Measurements from ENCODE around the gene EXOC4.
A peak's percentile ranks its signal among the peaks of the same experiment; 100 is the strongest.

EXOC4 gene

DNA sequence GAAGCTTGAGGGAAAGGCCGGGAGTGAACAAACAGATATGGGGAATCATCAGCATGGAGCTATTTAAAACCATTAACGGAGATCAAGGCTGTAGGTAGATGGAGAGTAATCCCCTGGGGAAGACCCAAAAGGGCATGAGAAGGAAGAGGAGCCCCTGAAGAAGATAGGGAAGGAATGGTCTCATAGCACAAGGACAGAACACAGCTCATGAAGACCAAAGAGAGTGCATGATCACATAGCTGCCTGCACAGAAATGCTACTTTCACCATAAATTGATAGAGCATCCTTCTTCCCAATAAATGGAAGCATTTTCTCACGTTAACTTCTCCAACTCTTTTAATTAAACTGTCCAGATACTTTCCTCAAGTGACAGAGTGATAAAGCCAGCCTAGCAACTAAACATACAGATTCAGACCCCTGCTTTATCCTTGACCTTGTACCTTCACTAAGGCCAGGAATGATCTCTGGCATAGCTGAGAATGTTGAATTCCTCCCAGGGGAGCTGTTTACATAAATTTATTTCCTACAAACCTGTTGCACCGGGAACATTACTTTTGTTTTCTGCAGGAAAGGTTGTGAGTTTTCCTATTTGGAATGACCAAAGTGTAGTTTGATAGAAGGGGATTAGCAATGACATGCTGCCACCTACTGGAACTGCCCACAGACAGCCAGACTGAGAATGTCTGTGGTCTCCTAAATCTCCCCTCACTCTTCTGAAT, 763.5 kb downstream of the EXOC4 start:
- DNase-seq, result peak; percentile 37

DNA sequence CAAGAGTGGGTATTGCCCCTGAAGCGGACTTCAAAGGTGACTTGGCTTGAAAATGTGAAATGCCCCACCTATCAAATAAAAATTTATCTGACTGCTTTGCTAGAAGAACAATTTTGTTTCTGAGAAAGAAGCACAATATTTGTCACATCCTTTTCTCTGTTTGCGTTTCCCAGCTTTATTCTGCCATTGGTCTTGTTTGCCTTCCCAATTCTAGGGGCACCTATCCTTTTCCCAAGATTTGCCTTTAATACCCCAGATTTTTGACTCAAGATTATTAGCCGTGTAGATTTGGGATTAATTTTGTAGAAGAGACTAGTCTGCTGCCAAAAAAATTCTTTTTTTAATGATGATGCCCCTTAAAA, 764.0 kb downstream of the EXOC4 start:
- no peak for DNase-seq

DNA sequence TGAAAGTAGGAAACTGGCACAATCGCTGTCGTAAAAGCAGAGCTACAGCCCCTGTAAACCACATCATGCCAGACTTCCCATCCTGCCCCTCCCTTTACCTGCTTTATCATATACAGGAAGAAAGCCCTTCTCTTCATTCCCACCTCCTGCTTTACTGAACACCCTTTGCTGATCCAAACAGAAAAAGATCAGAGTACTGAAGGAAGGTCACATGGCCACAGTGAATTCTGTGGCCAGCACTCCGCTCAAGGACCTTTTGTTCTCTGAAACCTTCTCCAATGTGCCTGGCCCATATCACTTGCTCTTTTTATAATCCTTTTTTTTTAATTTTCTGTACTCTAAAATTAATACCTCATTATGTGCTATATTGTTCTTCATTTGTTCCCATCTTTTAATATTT, 765.4 kb downstream of the EXOC4 start:
- DNase-seq, result no peak

DNA sequence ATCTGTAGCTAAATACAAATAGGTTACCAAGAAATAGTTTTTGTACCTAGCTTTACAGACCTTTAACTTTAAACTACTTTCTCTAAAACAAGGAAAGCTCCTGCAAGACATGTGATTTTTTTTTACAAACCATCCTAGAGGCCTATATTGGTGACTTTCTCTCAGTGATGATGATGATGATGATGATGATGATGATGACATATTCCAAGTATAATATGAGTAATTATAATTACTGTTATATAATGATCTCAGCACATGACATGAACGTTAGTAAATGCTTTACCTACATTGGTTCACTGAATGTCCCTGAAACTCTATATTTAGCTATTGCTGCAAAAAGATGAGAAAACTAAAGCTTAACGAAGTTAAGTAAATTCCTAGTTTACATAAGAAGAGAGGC, 766.4 kb downstream of the EXOC4 start:
- DNase-seq, result no peak

DNA sequence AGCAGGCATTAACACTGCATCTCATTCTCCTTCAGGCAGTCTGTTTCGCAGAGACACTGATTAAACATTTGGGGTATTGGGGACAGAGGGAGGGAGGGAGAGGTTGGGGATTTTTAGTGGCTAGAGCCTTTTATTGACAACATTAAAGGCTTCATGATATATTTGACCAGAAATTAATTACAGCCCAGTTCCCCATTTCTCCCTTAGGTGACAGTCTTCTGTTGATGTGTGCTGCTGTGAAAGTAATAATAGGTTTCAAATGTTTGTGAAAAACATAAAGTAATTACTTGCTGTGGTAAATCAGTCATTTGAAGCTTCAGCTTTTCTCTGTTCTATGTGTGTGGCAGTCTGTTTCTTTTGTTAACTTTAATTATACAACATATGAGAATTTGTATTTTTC, 769.0 kb downstream of the EXOC4 start:
- DNase-seq, result no peak

DNA sequence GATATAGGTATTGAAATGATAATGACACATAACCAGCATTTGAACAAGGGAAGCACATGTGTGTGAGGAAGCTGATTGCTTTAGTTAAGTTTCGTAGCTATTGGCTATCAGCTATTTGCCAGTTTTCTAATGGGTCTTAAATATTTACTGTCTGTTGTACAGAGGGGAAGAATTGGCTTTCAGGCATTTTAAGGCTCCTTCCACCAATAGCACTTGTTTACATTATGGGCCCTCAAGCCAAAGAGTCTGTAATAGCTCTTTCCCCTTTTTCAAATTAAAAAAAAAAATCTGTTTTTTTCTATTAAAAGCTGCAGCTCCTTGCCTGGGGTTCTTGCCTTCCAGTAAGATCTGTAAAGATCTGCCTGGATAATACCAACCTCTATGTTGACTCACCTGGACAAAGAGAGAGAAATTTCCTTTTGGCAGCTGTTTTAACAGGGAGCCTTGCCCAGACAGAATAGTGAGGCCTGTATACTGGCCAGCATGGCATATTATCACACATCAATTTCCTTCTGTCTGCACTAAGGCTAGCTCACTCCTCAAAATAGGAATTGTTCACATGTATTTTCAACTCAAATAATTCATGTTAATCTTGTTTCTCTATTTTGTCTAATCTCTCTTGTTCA, 769.5 kb downstream of the EXOC4 start:
- DNase-seq, result no peak

DNA sequence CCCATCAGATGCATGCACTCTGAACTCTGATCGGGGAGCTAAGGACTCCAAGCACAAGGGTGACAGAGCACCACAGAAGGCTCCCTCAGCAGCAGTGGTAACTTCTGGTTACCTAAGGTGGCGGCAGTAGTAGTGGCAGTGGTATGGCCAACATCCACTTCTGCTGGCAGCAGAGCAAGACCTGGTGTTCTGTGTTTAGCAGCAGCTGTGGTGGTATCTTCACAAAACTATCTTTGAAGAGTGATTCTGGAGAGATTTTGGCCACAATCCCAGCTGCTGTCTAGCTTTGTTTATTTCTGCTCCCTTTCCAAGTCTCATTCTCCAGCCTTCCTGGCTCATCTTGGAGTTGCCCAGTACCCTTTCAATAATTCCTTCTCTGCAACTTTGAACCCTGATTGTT, 771.9 kb downstream of the EXOC4 start:
- DNase-seq, result no peak

DNA sequence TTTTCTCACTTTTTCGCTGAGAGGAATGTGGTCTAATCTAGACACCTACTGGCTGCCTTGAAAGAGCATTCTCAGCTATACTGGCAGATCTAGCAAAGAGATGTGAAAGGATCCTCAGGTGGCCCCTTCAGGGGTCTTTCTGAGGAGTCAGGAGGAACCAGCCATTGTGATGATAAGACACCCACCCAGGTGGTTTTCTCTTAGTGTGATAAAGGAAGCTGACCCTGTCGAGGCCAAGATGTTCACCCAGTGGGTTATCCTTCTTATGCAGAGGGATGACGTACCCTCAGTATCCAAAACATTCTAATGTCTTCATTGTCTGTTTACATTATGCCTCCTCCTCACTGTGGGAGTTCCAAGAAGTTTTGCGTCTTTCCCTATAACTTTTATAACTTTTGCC, 776.0 kb downstream of the EXOC4 start:
- no peak for DNase-seq

DNA sequence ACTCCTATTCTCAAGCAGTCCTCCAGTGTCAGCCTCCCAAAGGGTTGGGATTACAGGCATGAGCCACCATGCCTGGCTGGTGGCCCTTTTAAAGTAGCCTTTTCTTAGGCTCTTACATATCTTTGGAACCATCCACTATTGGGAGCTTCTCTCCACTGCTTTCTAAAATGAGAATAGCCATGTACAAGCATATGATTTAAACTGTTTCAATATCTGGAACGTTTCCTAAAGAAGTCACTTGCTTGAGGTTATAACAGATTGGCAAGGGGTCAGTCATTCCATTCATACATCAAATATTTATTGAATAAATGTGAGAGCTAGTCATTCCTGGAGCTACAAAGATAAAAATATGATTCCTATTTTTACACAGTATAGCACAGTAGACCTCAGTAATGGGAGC, 776.9 kb downstream of the EXOC4 start:
- DNase-seq, result no peak

DNA sequence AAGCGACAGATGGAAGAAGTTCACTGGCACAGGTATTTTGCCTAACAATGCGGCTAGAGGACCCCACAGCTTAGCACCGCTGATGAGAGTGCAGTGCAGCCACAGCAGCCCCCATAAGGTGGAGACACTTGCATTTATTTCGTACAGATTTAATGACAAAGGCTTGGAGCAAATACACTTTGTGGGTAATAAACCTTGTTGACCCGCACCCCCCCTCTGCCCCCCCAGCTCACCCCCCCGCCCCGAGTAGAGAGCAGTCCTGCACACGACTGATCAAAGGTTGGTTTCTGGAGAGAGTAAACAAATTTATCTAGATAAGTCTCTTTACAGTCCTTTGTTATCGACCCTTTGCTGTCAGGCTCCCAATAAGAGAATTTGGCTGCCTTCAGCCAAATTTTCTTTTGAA, 777.6 kb downstream of the EXOC4 start:
- no peak for DNase-seq

DNA sequence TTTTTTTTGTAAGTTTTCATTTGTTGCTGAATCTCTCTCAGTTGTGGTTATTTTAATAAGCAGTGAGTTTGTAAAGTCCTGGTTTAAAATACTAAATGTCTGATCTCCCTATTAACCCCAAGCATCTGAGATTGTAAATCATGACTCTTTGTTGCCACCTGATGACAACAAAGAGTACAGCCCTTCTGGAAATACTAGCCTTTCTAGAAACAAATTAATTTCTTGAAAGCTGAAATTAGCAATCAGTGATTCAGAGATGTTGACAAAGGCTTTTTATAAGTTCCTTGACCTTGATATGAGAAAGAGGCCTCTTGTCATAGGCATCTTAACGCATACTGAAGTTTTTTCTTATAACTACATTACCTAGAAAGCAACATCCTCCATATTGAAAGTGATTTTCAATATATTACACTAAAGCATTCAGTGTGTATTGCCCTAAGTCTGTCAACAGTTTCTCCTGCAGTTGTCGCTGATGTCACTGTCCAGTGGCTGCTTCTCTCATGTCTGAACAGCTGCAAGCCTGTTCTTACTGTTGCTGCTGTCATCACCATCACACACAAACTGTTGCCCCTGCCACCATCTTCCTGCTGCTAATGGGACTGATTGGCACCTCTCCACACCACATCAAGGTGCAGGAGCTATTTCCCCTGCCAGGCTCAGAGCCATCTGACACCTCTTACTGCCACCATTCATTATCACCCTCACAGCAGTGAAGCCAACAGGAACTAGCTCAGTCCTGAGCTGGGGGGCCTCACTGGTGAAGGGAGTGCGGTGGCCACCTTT, 779.1 kb downstream of the EXOC4 start:
- DNase-seq, result no peak

DNA sequence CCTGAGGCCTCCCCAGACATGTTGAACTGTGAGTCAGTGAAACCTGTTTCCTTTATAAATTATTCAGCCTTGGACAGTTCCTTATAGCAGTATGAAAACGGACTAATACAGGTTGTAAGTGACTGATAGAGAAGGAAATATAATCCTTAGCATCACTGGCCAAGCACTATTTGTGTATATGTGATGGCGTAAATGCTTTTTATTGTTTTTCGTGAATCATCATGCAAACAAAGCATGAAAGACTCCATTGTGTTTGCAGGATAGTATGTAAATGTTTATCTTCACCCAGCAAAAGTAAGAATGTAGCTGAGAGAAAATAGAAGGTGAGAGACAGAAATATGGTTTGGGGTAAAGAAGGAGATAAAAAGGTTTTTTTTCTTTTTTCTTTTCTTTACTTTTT, 781.8 kb downstream of the EXOC4 start:
- DNase-seq, result no peak

DNA sequence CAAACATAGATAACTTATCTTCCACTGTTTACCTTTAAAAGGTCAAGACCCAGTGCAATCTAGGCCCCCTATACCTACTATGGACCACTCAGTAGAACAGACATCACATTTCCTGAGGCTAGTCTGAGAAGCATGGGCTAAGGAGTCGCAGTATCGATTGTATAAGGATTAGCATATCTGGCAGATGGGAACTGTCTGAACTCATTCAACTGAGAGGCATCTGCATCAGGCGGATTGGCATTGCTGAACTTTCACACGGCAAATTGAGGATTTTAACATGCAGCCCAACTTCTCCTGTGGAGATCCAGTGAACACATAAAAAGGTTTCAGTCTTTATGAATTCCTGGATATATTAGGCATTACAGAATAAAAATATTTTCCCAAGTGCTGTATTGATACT, 785.1 kb downstream of the EXOC4 start:
- DNase-seq, result no peak

DNA sequence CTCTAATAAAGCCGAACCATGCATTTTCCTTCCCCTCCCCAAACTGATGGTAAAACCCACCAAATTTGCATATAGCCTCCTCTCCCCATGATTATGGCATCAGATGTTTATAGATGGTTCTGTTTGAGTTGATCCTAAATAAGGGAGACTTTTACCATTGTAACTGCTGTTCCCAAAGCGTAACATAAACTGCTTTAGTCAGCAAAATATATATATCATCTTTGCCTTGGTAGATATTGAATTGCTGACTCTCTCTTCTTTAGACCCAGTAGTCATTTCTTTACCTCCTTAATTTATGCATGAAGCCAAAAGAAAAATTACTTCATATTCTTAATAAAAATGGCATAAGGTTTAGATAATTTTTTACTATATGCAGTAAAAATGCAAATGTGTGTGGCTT, 788.1 kb downstream of the EXOC4 start:
- DNase-seq, result no peak

DNA sequence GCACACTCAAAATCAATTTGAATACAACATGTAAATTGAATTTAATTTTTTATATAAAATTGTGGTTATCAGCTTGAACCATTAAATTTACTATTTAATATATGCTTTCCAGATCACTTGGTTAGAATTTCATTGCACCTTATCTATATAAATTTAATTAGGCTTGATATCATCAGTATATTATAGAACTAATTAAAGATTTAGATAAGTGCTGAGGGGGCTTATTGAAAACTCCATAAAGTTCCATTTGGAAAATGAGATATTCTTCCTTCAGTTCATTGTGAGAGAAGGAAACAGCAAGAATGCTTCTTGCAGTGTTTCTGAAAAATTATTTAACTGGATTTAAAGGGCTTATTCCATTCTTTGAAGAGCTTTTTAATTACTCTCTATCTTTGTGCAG, 788.6 kb downstream of the EXOC4 start:
- DNase-seq, result no peak

DNA sequence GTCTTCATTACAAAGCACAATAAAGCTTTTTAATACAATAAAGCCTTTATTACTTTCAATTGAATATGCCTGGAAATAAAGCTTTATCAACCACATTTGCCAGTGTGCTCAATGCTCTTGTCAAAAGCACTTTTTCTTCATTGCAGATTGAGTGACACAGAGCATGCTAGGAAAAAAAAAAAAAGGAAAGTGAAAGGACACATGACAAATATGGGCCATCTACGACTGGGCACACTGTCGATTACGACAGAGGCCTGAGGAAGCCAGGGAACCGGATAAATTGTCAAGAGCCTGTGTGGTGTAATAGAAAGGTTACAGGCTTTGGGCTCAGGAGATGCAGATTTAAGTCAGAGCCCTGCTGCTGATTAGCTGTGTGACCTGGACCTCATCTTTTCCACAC, 789.4 kb downstream of the EXOC4 start:
- no peak for DNase-seq

DNA sequence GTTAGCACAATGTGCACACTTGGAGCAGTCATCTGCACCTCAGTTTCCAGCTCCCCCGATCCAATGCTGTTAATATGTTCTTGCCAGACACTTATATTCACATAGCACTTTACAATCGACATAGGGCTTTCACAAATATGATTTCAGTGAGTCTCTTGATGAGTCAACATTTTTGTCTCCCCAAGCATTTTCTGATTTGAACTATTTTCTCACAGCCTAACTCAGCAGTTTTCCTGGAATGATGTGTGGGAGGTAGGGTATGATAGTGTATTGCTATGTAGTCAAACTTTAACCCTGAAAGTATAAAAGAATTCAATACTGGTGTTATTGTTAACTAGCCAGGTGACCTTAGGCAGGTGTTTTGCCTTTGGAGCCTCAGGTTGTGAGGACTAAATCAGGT, 791.8 kb downstream of the EXOC4 start:
- DNase-seq, result no peak

DNA sequence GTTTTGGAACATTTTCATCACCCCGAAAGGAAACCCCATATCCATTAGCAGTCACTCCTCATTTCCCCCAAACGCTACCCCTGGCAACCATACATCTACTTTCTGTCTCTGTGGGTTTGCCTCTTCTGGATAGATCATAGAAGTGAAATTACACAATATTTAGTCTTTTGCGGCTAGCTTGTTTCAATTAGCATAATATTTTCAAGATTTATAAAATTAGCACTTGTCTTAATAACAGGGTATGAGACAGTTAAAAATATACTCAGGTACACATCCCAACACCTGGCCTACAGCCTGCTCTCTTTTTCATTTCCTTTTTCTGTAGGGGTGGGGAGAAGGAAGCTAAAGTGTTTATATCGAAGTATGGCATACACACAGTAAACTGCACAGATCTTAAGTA, 792.8 kb downstream of the EXOC4 start:
- no peak for DNase-seq

DNA sequence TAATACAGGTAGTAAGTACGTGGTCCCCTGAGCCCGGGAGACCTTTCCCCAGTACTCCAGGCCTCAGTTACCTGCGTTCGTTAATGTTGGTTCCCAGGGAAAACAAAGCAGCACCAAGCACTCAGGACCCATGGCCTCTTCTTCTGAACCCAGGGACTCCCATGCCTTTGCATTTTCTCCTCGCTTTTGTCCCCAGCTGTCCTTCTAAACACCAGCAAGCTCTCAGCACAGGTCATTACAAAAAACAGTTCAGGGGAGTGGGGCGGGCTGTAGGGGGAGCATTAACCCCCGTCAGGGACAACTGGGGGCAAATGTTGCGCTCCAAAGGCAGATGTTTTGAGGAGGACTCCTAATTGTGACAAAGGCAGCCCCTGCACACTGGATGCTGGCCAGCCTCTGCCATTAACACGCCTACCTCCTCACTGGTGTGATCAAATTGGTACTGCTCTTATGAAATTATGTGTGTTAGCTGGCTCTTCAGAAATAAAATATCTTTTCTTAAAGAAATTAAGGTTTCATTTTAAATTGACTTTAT, 793.8 kb downstream of the EXOC4 start:
- no peak for DNase-seq

DNA sequence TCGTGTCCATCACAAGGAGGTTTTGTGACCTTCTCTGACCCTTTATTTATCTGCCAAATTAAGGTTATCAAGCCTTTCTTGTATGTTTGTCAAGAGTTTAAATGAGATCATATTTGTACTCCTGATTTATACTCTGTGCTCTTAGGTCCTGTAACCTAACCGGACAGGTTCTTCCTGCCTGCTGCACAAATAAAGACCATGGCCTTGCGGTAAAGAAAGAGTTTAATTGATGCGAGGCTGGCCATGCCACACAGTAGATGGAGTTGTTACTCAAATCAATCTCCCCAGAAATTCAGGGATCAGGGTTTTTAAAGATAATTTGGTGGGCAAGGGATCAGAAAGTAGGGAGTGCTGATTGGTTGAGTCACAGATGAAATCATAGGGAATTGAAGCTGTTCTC, 794.8 kb downstream of the EXOC4 start:
- DNase-seq, result no peak

DNA sequence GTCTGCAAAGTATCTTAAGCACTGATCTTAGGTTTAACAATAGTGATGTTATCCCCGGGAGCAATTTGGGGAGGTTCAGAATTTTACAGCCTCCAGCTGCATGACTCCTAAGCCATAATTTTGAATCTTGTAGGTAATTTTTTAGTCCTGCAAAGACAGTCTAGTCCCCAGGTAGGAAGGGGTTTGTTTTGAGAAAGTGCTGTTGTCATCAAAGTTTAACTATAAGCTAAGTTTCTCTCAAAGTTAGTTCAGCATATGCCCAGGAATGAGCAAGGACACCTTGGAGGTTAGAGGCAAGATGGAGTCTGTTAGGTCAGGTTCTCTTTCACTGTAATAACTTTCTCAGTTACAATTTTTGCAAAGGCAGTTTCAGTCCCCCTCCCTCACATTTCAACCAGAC, 795.3 kb downstream of the EXOC4 start:
- no peak for DNase-seq

DNA sequence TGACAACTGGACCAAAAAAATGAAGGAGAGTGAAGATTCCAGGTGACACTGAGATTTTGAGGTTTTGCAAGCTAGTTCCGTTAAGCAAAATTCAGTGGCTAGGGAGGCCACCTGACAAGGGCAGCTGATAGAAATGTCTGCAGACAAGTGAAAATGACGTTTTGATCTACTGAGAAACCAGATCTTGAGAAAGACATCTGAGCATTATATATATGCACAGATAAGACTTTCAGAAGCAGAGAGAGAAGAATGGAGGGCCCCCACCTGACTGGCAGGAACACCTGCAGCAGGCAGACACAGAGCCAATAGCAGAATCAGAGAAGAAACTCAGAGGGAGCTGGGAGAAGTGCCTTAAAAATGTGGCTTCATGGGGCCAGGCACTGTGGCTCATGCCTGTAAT, 798.1 kb downstream of the EXOC4 start:
- DNase-seq, result no peak

DNA sequence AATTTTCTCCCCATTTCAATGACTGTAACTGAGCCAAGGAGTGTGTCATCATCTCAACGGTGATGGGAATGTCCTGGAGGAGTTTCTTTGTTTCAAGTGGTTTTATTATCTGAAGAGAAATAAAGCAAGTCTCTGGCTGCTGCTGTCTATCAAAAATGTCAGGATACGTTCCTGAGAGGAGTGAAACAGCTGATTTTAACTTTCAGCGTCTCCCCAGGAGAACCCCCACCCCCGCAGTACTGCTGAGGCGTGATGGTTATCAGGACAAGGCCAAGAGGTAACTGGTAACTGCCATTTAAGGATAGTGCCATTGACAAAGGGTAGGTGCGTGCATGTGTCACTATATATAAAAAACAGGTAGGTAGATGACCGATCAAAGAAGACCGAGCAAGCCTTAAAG, 803.9 kb downstream of the EXOC4 start:
- no peak for DNase-seq

DNA sequence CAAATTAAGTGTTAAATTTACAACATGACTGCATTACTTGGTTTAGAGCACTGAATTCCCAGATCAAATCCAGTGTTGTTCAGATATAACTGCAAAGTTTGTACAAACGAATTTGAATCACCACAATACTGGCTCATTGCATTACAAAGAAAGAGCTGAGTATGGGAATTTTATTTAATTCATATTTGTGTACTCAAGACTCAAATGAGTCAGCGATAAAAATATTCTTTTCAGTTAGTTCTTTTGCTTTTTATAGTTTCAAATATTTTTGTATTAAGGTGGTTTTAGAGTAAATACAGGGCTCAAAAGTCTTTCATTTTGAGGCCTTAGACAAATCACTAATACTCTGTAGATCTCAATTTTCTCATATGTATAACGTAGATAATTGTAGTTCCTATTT, 805.6 kb downstream of the EXOC4 start:
- no peak for DNase-seq

Measured in NCI-H1105 (cell line).